Loucy (cell line): ENCODE results near the gene TCF7L2.
A peak's percentile ranks its signal among the peaks of the same experiment; 100 is the strongest.

Experiments
- H2AFZ ChIP-seq: fragments of 200-600 bp; sonication (generic); 2 replicates; pipeline ENCODE4 v1.6.0; 2016; ENCODE audit warnings: antibody characterized with exemption, mild to moderate bottlenecking, low read length, moderate library complexity
- H3F3A ChIP-seq: fragments of 200-600 bp; 2 replicates; pipeline ENCODE4 v1.6.0; 2016; ENCODE audit warnings: antibody characterized with exemption, low read depth, mild to moderate bottlenecking
- H3K27me3 ChIP-seq: fragments of 200-600 bp; sonication (generic); 2 replicates; pipeline ENCODE4 v1.6.1; 2014; ENCODE audit warnings: low read length, mild to moderate bottlenecking; ENCODE audit not compliant: insufficient read depth, poor library complexity, severe bottlenecking
- H3K36me3 ChIP-seq: fragments of 200-600 bp; sonication (generic); 2 replicates; pipeline ENCODE4 v1.6.1; 2016; ENCODE audit warnings: low read length; ENCODE audit not compliant: insufficient read depth
- H3K4me1 ChIP-seq: fragments of 200-600 bp; sonication (generic); 2 replicates; pipeline ENCODE4 v1.5.1; 2014; ENCODE audit warnings: low read length, mild to moderate bottlenecking; ENCODE audit not compliant: insufficient read depth, poor library complexity, severe bottlenecking
- H3K4me2 ChIP-seq: fragments of 200-600 bp; sonication (generic); 2 replicates; pipeline ENCODE4 v1.6.0; 2014; ENCODE audit warnings: antibody characterized with exemption, low read length, low read depth, mild to moderate bottlenecking; ENCODE audit not compliant: poor library complexity, severe bottlenecking
- H3K4me3 ChIP-seq: fragments of 200-600 bp; sonication (generic); 2 replicates; pipeline ENCODE4 v1.5.1; 2014; ENCODE audit warnings: low read length, mild to moderate bottlenecking, mixed read lengths; ENCODE audit not compliant: poor library complexity, severe bottlenecking
- H3K79me2 ChIP-seq: fragments of 200-600 bp; sonication (generic); 2 replicates; pipeline ENCODE4 v1.6.1; 2014; ENCODE audit warnings: low read length; ENCODE audit not compliant: insufficient read depth
- H3K9ac ChIP-seq: fragments of 200-600 bp; sonication (generic); 2 replicates; pipeline ENCODE4 v1.6.0; 2014; ENCODE audit warnings: mild to moderate bottlenecking, low read depth, low read length, moderate library complexity; ENCODE audit not compliant: poor library complexity, severe bottlenecking
- H3K9me2 ChIP-seq: fragments of 200-600 bp; sonication (generic); replicated peaks from 2 replicates; pipeline ENCODE4 v1.6.1; 2016; ENCODE audit warnings: low read depth, low read length, mixed read lengths
- H3K9me3 ChIP-seq: fragments of 200-600 bp; sonication (generic); 2 replicates; pipeline ENCODE4 v1.6.1; 2014; ENCODE audit warnings: mild to moderate bottlenecking, antibody characterized with exemption, low read length, low read depth; ENCODE audit not compliant: insufficient read depth
- H4K20me1 ChIP-seq: fragments of 200-600 bp; sonication (generic); 2 replicates; pipeline ENCODE4 v1.6.0; 2014; ENCODE audit warnings: antibody characterized with exemption, low read length, mild to moderate bottlenecking; ENCODE audit not compliant: insufficient read depth, poor library complexity, severe bottlenecking
- EZH2phosphoT487 ChIP-seq: fragments of 200-600 bp; IDR thresholded peaks from 2 replicates; pipeline ENCODE4 v1.6.1; 2018; ENCODE audit warnings: antibody characterized with exemption, mild to moderate bottlenecking, moderate library complexity, borderline replicate concordance
- TF ChIP-seq, protein P1 (sequence below): fragments of 200-600 bp; sonication (generic); conservative IDR thresholded peaks from 2 replicates; pipeline ENCODE4 v1.5.1; 2014; ENCODE audit warnings: mild to moderate bottlenecking, antibody characterized with exemption, low read length

TCF7L2 gene

DNA sequence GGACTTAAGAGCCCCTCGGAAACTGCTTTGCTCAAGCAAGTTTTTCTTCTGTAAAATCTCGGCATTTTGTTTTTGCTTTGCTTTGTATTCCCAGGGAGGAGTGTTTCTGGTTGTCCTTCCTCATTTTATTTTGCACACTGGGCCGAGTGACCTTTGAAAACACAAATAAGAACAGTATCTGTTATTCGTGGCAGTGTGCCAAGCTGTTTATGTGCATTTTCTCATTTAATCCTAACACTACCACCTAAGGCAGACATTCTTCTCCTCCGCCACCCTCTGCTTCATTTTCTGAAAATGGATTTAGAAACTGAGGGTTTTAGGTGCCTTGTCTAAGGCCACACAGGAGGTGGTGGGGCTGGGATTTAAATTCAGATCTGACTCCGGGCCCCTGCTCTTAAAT is 218.5 kb downstream of the TCF7L2 start:
- Histone ChIP-seq H2AFZ (no peak overlapping the region), H3K27me3 (no peaks in the 10 kb centered on the region), H3F3A (no peaks in the 10 kb centered on the region), H3K4me3 (no peak overlapping the region), H3K9me2 (no peaks in the 10 kb centered on the region), H4K20me1 (no peaks in the 10 kb centered on the region), H3K9ac (no peak overlapping the region), H3K9me3 (no peaks in the 10 kb centered on the region), H3K4me1 (peaks cover 27% of the 10 kb centered on the region), H3K4me2 (no peak overlapping the region), H3K36me3 (no peaks in the 10 kb centered on the region), H3K79me2 (no peaks in the 10 kb centered on the region)
- TF ChIP-seq, protein P1, sequence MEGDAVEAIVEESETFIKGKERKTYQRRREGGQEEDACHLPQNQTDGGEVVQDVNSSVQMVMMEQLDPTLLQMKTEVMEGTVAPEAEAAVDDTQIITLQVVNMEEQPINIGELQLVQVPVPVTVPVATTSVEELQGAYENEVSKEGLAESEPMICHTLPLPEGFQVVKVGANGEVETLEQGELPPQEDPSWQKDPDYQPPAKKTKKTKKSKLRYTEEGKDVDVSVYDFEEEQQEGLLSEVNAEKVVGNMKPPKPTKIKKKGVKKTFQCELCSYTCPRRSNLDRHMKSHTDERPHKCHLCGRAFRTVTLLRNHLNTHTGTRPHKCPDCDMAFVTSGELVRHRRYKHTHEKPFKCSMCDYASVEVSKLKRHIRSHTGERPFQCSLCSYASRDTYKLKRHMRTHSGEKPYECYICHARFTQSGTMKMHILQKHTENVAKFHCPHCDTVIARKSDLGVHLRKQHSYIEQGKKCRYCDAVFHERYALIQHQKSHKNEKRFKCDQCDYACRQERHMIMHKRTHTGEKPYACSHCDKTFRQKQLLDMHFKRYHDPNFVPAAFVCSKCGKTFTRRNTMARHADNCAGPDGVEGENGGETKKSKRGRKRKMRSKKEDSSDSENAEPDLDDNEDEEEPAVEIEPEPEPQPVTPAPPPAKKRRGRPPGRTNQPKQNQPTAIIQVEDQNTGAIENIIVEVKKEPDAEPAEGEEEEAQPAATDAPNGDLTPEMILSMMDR = no peak
- TF ChIP-seq EZH2phosphoT487 = no peak

DNA sequence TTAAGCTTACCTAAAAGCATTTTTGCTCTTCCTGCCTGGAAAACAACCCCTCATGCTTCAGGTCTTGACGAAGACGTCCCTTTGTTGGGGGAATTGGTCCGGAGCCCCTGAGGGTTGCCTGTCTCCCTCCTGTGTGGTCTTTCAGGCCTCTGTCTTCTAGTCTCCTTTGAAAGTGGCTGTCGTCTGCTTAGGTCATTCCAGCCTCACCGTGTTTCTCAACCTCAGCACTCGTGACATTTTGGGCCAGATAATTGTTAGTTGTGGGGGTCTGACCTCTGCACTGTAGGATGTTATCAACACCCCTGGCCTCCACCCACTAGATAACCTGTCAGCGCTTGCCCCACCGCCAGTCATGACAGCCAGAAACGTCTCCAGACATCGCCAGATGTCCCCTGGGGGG is 219.1 kb downstream of the TCF7L2 start:
- Histone ChIP-seq H3K79me2 (no peaks in the 10 kb centered on the region), H3K9me2 (no peaks in the 10 kb centered on the region), H4K20me1 (no peaks in the 10 kb centered on the region), H3K36me3 (no peaks in the 10 kb centered on the region), H3K9me3 (no peaks in the 10 kb centered on the region), H3K4me3 (no peak overlapping the region), H2AFZ (no peak overlapping the region), H3K9ac (no peak overlapping the region), H3K4me2 (no peak overlapping the region), H3K4me1 (peaks cover 22% of the 10 kb centered on the region), H3F3A (no peaks in the 10 kb centered on the region), H3K27me3 (no peaks in the 10 kb centered on the region)
- TF ChIP-seq, protein P1 = no peak
- TF ChIP-seq EZH2phosphoT487 = no peak

DNA sequence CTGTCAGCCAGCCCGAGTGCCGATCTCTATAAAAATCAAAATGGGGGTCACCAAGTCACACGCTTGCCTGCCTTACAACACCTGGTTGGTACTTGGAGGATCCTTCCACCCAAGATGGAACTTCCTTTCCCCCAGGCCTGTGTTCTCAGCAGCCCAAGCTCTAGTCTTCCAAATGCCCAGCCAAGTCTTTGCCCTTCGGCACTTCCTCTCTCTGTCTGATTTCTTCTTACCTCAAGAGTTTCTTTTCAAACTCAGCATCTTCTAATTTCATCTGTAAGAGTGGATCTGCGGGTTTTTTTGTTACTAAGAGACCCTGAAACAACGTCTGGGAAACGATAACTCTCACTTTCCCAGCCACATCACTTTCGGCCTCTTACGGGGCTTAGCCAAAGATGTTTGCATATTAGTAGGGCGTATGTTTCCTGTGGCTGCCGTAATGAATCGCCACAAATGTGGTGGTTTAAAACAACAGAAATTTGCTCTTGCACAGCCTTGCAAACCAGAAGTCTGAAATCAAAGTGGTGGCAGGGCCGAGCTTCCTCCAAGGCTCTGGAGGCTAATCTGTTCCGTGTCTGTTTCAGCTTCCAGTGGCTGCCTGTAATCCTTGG is 219.9 kb downstream of the TCF7L2 start:
- H3K79me2 ChIP-seq = no peaks in the 10 kb centered on the region
- H3K4me2 ChIP-seq = peak overlapping the region; percentile 24
- no peak overlapping the region for H3K9ac ChIP-seq
- H3K4me3 ChIP-seq = no peak overlapping the region
- no peaks in the 10 kb centered on the region for H3K27me3 ChIP-seq
- no peaks in the 10 kb centered on the region for H3F3A ChIP-seq
- TF ChIP-seq, protein P1 = no peak
- TF ChIP-seq EZH2phosphoT487 = no peak
- H3K4me1 ChIP-seq = peaks cover 21% of the 10 kb centered on the region
- H3K36me3 ChIP-seq = no peaks in the 10 kb centered on the region
- H3K9me3 ChIP-seq = no peaks in the 10 kb centered on the region
- no peaks in the 10 kb centered on the region for H4K20me1 ChIP-seq
- no peaks in the 10 kb centered on the region for H3K9me2 ChIP-seq
- H2AFZ ChIP-seq = no peak overlapping the region
